HG02642 (cell line): ENCODE data around the gene GIT1.
A peak's percentile ranks its signal among the peaks of the same experiment; 100 is the strongest.

Source experiments
- ATAC-seq: cut with Tn5 transposase; IDR thresholded peaks from one replicate; pipeline ENCODE4 v1.9.1; 2021; ENCODE audit warnings: mild to moderate bottlenecking; ENCODE audit not compliant: unreplicated experiment, poor library complexity

The GIT1 gene

GRCh38 chr17:29595107-29595942, 5.9 kb upstream of the GIT1 start:
- no peak for ATAC-seq

GRCh38 chr17:29594519-29595090, 5.2 kb upstream of the GIT1 start:
- ATAC-seq = no peak

GRCh38 chr17:29593591-29594518, 4.4 kb upstream of the GIT1 start:
- ATAC-seq = no peak

GRCh38 chr17:29592850-29593551, 3.6 kb upstream of the GIT1 start, which contains the start of gene ANKRD13B:
ANKRD13B (plus strand) TSS chr17:29593132; CDS start chr17:29593622, 490 bp downstream.
- no peak for ATAC-seq

- peak; percentile 27 for ATAC-seq
Observed at GRCh38 chr17:29591737-29592608, 2.5 kb upstream of the GIT1 start.

GRCh38 chr17:29591146-29591736, 1.8 kb upstream of the GIT1 start:
- ATAC-seq = no peak

GRCh38 chr17:29590411-29591145, 1.1 kb upstream of the GIT1 start:
- no peak for ATAC-seq

- ATAC-seq = peak; percentile 17
Observed at GRCh38 chr17:29588562-29589411, 661 bp downstream of the GIT1 start.

GRCh38 chr17:29588017-29588561, 1.4 kb downstream of the GIT1 start:
- ATAC-seq = no peak

GRCh38 chr17:29587591-29587990, 1.9 kb downstream of the GIT1 start:
- no peak for ATAC-seq

- no peak for ATAC-seq
Observed at GRCh38 chr17:29586676-29587469, 2.6 kb downstream of the GIT1 start.

- ATAC-seq = no peak
Observed at GRCh38 chr17:29585080-29585751, 4.2 kb downstream of the GIT1 start.

- no peak for ATAC-seq
Observed at GRCh38 chr17:29584452-29585079, 4.9 kb downstream of the GIT1 start.

- no peak for ATAC-seq
Observed at GRCh38 chr17:29583324-29584248, 5.9 kb downstream of the GIT1 start.
